DLD1 (cell line): Measurements from ENCODE around the gene VASH2.

ENCODE experiments used
- in situ Hi-C: cut with HindIII; loops from 2 replicates; pipeline ENCODE4 v1.10.0; 2017; ENCODE audit warnings: low sequenced_read_pairs

The VASH2 gene

GRCh38 chr1:212928323-212929291, 21.7 kb upstream of the VASH2 start:
- in situ Hi-C loops: no loop called here

- in situ Hi-C loops: no loop called here
These were observed 19.2 kb upstream of the VASH2 start for GRCh38 chr1:212930986-212931678.

- in situ Hi-C loops: no loop called here
These were observed 16.4 kb upstream of the VASH2 start for GRCh38 chr1:212933815-212934471.

- in situ Hi-C loops: no loop called here
These were observed 14.9 kb upstream of the VASH2 start for GRCh38 chr1:212935387-212935981.

GRCh38 chr1:212937034-212937433, 13.3 kb upstream of the VASH2 start:
- in situ Hi-C loops: no loop called here

GRCh38 chr1:212938846-212939245, 11.5 kb upstream of the VASH2 start:
- in situ Hi-C loops: no loop called here

- in situ Hi-C loops: no loop called here
These were observed 8.9 kb upstream of the VASH2 start for GRCh38 chr1:212941452-212941851.

- in situ Hi-C loops: no loop called here
These were observed 7.5 kb upstream of the VASH2 start for GRCh38 chr1:212942679-212943392.

GRCh38 chr1:212943393-212943710, 7.0 kb upstream of the VASH2 start:
- in situ Hi-C loops: no loop called here

- in situ Hi-C loops: no loop called here
These were observed 6.0 kb upstream of the VASH2 start for GRCh38 chr1:212944229-212944901.

- in situ Hi-C loops: no loop called here
These were observed 5.3 kb upstream of the VASH2 start for GRCh38 chr1:212945056-212945455.

- in situ Hi-C loops: no loop called here
These were observed 4.7 kb upstream of the VASH2 start for GRCh38 chr1:212945463-212946160.

GRCh38 chr1:212946872-212947271, 3.5 kb upstream of the VASH2 start:
- in situ Hi-C loops: no loop called here

- in situ Hi-C loops: no loop called here
These were observed 570 bp upstream of the VASH2 start for GRCh38 chr1:212949771-212950170.

GRCh38 chr1:212951126-212951946, 995 bp downstream of the VASH2 start:
- in situ Hi-C loops: no loop called here

- in situ Hi-C loops: no loop called here
These were observed 1.8 kb downstream of the VASH2 start for GRCh38 chr1:212951947-212952640.

GRCh38 chr1:212952641-212952976, 2.3 kb downstream of the VASH2 start:
- in situ Hi-C loops: no loop called here

- in situ Hi-C loops: no loop called here
These were observed 3.0 kb downstream of the VASH2 start for GRCh38 chr1:212953321-212953720.
